LoVo (cell line): ENCODE data around the gene DCHS1.

Experiments
- DNase-seq: peaks from one replicate; pipeline ENCODE4 v3.0.0-alpha.2; 2016; ENCODE audit warnings: low spot score

Gene DCHS1

DNA sequence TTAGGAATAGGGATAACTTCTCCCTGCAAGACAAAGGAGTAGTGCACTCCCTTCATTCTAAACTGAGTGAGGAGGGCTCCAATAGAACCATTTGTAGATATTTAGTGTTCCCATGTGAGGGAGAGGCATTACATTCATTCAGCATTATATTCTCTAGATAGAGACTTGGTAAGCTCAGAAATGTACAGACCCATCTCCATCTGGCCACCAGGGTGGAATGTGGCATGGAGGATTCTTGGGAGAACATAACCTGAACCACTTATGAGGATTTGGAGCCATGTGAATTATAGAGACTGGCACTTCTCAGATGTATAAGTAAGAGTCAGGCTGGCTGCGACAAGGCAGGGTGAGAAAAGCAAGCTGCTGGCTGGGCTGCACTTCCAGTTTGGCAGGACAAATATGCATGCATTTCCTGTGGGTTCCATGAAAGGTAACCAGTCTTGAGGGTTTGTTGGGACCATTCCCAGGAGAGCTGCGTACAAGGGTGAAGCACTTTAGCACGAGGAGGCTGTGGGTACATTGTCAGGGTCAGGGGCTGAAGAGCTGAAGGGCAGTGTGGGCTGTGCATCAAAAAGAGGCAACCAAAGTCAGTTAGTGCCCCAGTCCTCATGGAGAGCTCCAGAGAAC lies 61.4 kb downstream of the DCHS1 start:
- DNase-seq = no peak

- no peak for DNase-seq
Observed at GRCh38 chr11:6588018-6588417, 67.6 kb downstream of the DCHS1 start.

DNA sequence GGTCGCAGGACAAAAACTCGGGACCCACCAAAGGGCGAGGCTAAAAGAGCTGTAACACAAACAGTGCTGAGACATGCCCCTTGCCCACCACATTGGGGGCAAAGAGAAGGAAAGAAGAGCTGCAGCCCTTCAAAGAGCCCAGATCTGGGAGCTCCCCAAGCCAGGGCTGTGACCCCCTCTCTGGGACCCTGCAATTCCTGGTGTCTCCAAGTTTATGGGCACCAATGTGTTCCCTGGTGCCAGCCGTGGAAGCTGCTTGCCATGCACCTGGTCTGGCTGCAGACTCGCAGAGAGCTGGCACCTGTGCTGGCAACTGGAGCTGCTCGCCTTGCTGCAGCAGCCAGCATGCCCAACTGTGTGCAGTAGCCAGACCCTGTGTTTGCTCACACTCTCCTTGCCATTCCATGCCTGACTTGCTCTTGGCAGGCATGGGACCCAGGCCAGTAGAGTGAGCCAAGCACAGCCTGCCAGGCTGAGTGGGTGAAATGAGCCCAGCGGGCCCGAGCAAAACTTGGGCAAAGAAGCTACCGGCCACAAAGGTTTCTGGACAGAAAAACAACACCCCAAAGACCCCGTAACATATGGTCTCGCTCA lies 68.2 kb downstream of the DCHS1 start:
- no peak for DNase-seq

DNA sequence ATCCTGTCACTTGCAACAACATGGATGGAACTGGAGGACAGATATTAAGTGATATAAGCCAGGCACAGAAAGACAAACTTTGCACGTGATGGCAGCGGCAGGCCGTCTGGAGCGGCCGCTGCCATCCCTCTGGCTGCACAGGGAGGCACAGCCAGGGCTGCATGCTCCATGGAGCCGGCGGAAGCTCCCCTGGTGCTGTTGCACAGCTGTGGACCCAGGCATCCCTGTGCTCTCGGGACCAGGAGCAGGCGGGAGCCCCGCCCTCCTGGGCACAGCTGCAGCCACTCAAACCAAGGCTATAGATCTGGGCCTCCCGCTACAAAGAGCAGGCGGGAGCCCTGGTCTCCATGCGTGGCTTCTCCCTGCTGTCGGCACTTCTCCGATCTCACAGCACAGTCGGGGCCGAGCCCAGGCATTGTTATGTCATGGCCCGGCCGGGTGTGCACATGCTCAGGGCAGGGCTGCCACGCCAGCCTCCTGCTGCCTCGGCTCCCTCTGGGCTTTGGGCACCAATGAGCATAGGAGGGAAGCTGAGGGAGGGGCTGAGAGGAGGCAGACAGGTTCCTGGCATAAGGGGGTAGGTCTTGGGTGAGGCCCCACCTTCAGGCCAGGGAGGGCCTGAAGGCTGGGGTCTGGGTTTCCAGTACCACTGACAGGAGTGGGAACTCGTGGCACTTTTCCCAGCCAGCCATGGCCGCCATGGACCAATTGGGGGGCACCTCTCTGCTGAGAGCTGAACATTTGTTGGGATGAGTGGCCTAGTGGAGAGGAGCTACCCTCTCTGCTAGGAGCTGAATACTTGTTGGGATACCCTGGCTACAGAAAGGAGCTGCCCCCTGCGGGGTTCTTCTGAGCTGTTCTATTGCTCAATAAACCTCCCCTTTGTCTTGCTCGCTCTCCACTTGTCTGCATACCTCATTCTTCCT lies 68.9 kb downstream of the DCHS1 start:
- no peak for DNase-seq

GRCh38 chr11:6584528-6584927 lies 71.1 kb downstream of the DCHS1 start:
- no peak for DNase-seq

DNA sequence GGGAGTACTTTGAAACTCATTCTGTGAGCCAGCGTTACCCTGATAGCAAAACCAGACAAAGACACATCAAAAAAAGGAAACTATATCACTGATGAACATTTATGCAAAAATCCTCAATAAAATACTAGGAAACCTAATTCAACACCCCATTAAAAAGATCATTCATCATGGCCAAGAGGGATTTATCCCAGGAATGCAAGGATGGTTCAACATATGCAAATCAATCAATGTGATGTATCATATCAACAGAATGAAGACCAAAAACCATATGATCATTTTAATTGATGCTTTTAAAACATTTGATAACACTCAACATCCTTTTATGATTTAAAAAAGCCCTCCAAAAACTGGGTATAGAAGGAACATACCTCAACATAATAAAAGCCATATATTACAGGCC lies 72.0 kb downstream of the DCHS1 start:
- no peak for DNase-seq

DNA sequence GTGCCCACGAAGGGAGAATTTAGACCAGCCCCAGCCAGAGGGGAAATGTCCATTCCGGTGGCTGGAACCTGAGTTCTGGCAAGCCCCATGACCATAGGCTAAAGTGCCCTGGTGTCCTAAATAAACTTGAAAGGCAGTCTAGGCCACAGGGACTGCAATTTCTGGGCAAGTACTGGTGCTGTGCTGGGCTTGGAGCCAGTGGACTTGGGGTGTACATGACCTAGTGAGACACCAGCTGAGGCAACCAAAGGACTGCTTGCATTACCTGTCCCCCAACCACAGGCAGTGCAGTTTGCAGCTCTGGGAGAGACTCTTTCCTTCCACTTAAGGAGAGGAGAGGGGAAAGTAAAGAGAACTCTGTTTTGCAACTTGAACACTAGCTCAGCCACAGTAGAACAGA lies 75.9 kb downstream of the DCHS1 start:
- no peak for DNase-seq

GRCh38 chr11:6578134-6578533 lies 77.5 kb downstream of the DCHS1 start:
- DNase-seq = no peak

DNA sequence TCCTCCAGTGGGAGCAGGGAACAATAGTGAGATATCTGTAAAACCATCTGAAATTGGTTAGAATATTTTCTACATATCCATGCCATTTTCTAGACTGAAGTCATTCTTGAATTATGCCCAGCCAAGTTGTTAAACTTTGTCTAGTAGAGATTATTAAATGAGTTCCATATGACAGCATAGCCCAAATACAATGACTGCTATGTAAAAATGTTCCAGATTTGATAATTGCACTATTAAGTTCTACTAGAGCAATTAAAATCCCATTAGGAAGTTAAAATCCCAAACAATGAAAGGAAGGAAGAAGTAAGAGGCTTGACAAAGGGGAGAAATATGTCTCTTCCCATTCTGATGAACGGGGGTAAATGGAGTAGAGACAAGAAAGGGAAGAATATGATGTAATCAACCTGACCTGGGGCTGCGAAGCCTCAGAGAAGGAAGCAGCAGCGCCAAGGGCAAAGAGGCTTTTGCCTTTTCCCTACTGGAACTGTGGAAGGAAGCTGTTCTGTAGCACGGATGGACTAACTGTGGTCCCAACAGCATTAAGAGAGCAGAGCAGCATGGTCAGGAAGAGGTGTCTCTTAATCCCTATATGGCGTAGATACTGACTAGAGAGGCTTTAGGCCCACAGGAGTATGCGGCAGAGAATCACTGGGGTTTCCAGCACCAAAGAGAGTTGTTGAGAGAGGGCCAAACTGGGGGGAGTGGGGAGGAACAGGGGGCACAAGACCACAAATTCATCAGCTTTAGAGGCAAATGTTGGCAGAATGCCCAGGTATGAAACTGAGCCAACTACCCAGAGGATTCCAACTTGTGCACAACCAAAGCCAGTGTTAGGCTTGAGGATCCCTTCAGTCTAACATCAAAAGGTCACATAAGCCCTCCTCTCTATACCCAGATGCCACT lies 78.9 kb downstream of the DCHS1 start:
- DNase-seq = no peak

DNA sequence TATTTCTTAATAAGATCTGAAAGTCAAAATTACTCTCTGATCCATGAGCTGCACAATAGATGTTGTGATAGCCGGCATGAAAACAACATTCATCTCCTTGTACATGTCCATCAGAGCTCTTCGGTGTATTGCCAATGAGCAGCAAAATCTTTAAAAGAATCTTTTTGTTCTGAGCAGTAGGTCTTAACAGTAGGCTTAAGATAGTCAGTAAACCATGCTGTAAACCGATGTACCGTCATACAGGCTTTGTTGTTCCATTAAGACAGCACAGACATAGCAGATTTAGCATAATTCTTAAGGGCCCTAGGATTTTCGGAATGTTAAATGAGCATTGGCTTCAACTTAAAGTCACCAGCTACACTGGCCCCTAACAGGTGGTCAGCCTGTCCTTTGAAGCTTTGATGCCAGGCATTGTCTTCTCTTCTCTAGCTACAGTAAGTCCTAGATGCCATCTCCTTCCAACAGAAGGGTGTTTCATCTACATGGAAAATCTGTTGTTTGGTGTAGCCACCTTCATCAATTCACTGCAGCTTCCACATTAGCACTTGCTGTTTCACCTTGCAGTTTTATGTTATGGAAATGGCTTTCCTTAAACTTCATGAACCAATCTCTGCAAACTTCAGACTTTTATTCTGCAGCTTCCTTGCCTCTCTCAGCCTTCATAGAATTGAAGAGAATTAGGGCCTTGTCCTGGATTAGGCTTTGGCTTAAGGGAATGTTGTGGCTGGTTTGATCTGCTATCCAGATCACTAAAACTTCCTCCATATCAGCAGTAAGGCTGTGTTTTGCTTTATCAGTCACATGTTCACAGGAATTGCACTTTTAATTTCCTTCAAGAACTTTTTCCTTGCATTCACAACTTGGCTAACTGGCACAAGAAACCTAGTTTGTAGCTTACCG lies 80.5 kb downstream of the DCHS1 start:
- DNase-seq = no peak

- no peak for DNase-seq
Observed at GRCh38 chr11:6572215-6572614, 83.4 kb downstream of the DCHS1 start.

GRCh38 chr11:6571434-6572008 lies 84.1 kb downstream of the DCHS1 start:
- no peak for DNase-seq
